B cell (primary cell): Measurements from ENCODE around the gene MREG. TPM values are rescaled to one million over a fixed set of nuclear protein-coding genes. Genes with fewer than 3 reads are reported as not detected.

Experiments
- ATAC-seq: fragments of 200-7000 bp; cut with Tn5 transposase; one replicate; pipeline ENCODE4 v1.10.0; 2021; ENCODE audit warnings: low read depth, mild to moderate bottlenecking, moderate number of reproducible peaks, moderate library complexity
- CTCF ChIA-PET: fragments of 350-600 bp; sonication (Branson Sonifier 250); formaldehyde crosslinking; loops from one replicate; lab custom pipeline; 2021; ENCODE audit warnings: antibody characterized with exemption, inconsistent platforms; lab: Charles Lee
- POLR2A ChIA-PET: fragments of 350-600 bp; sonication (Branson Sonifier 250); formaldehyde crosslinking; loops from one replicate; lab custom pipeline; 2021; ENCODE audit warnings: antibody characterized with exemption; lab: Charles Lee
- DNase-seq: peaks from one replicate; pipeline ENCODE4 v3.0.0; 2013
- H2AFZ ChIP-seq: 2 replicates; pipeline ENCODE4 v1.6.1; 2012; ENCODE audit warnings: mild to moderate bottlenecking, low read depth, low read length; ENCODE audit not compliant: insufficient read depth, poor library complexity, severe bottlenecking
- H3K27ac ChIP-seq, 2 donors: 1 replicate in 1 of 2; 2 replicates in 1 of 2; pipeline ENCODE4 v1.5.1; 2012 to 2013; ENCODE audit warnings: low read length in 2 of 2, mild to moderate bottlenecking in 2 of 2, moderate library complexity in 1 of 2
- H3K27me3 ChIP-seq, 4 experiments: fragments of 200-600 bp in 1 of 4; sonication (generic) in 1 of 4; replicated peaks in 1 of 4; 1 replicate in 2 of 4; 2 replicates in 2 of 4; pipeline versions ENCODE4 v1.6.1 to v1.7.0; 2013 to 2016; ENCODE audit warnings: low read length in 3 of 4, mild to moderate bottlenecking in 2 of 4, mixed read lengths in 1 of 4, moderate library complexity in 1 of 4; ENCODE audit not compliant: insufficient read depth in 4 of 4, control insufficient read depth in 3 of 4; ENCODE audit errors: control extremely low read depth in 1 of 4
- H3K36me3 ChIP-seq, 2 experiments: replicated peaks in 1 of 2; 1 replicate in 1 of 2; 2 replicates in 1 of 2; pipeline versions ENCODE4 v1.6.1 to v1.7.1; 2013; ENCODE audit warnings: low read length in 1 of 2; ENCODE audit not compliant: insufficient read depth in 2 of 2, control insufficient read depth in 1 of 2; ENCODE audit errors: control extremely low read depth in 1 of 2, extremely low read depth in 1 of 2
- H3K4me1 ChIP-seq, 2 donors: fragments of 200-600 bp in 1 of 2; sonication (generic) in 1 of 2; 1 replicate in 1 of 2; 2 replicates in 1 of 2; pipeline versions ENCODE4 v1.5.1 to v1.6.1; 2013 to 2017; ENCODE audit warnings: low read length in 2 of 2; ENCODE audit not compliant: control insufficient read depth in 2 of 2, insufficient read depth in 2 of 2
- H3K4me2 ChIP-seq: replicated peaks from 2 replicates; pipeline ENCODE3; 2012; ENCODE audit warnings: mild to moderate bottlenecking, low read depth, low read length; ENCODE audit not compliant: poor library complexity, severe bottlenecking
- H3K4me3 ChIP-seq, 5 experiments: fragments of 200-600 bp in 1 of 5; sonication (generic) in 1 of 5; 1 replicate in 3 of 5; 2 replicates in 2 of 5; pipeline versions ENCODE4 v1.5.1 to v1.7.0; 2011 to 2016; ENCODE audit warnings: low read length in 4 of 5, mild to moderate bottlenecking in 4 of 5, low read depth in 2 of 5, control low read depth in 1 of 5, moderate library complexity in 1 of 5; ENCODE audit not compliant: insufficient read depth in 1 of 5; ENCODE audit errors: control extremely low read depth in 1 of 5, extremely low read depth in 1 of 5
- H3K79me2 ChIP-seq: fragments of 200-600 bp; sonication (generic); one replicate; pipeline ENCODE4 v1.6.0; 2016; ENCODE audit warnings: low read length; ENCODE audit not compliant: control insufficient read depth, insufficient read depth
- H3K9ac ChIP-seq: fragments of 200-600 bp; sonication (generic); 2 replicates; pipeline ENCODE4 v1.6.1; 2017; ENCODE audit warnings: mild to moderate bottlenecking, low read length, moderate library complexity
- H3K9me3 ChIP-seq, 3 donors: one replicate each; pipeline versions ENCODE4 v1.6.1 to v1.7.1; 2013; ENCODE audit warnings: low read length in 2 of 3; ENCODE audit not compliant: control insufficient read depth in 2 of 3, insufficient read depth in 1 of 3; ENCODE audit errors: control extremely low read depth in 1 of 3
- H4K20me1 ChIP-seq: 2 replicates; pipeline ENCODE4 v1.6.0; 2012; ENCODE audit warnings: mild to moderate bottlenecking, low read length; ENCODE audit not compliant: insufficient read depth, control insufficient read depth, poor library complexity, severe bottlenecking
- H3K27ac Mint-ChIP-seq: one replicate; pipeline ENCODE4 v1.8.0; 2021; ENCODE audit warnings: mixed read lengths
- H3K27me3 Mint-ChIP-seq: one replicate; pipeline ENCODE4 v1.8.0; 2021; ENCODE audit warnings: mixed read lengths
- H3K4me1 Mint-ChIP-seq: one replicate; pipeline ENCODE4 v1.8.0; 2021; ENCODE audit warnings: mixed read lengths
- H3K4me3 Mint-ChIP-seq: one replicate; pipeline ENCODE4 v1.8.0; 2021; ENCODE audit warnings: mixed read lengths
- H3K9me3 Mint-ChIP-seq: one replicate; pipeline ENCODE4 v1.8.0; 2022; ENCODE audit warnings: mixed read lengths; ENCODE audit not compliant: insufficient read depth
- CTCF ChIP-seq: fragments of 200-600 bp; IDR thresholded peaks from one replicate; pipeline ENCODE4 v1.8.0; 2022; ENCODE audit warnings: antibody characterized with exemption, mild to moderate bottlenecking
- EZH2 ChIP-seq: IDR thresholded peaks from 2 replicates; pipeline ENCODE4 v1.6.1; 2012; ENCODE audit warnings: borderline replicate concordance, low read depth, mild to moderate bottlenecking, moderate library complexity, low read length; ENCODE audit not compliant: insufficient read depth, poor library complexity, severe bottlenecking
- WGBS: methylation state at CpG from one replicate; pipeline ENCODE4 v1.1.5; 2013; ENCODE audit warnings: missing lambda C conversion rate; ENCODE audit not compliant: insufficient coverage; 5-methylcytosine and 5-hydroxymethylcytosine counted together
- intact Hi-C: fragments of 100-400 bp; cut with micrococcal nuclease; formaldehyde crosslinking; loops from one replicate; pipeline ENCODE4 v1.10.0; 2022
- polyA plus RNA-seq: library from polyadenylated mRNA; depleted of rRNA; stranded (reverse); fragments of >200 nt; gene quantifications from 2 replicates; pipeline ENCODE4 v1.2.3, GENCODE V29; 2012
- total RNA-seq, 2 donors: library from RNA; stranded (reverse); fragments of 120-200 nt in 1 of 2; gene quantifications; 1 replicate in 1 of 2; 2 replicates in 1 of 2; pipeline versions ENCODE4 v1.2.3 to v1.2.4, GENCODE V29; 2013 to 2022

The MREG gene
- total and polyA plus RNA-seq, 2 donors (not counting 1 experiment from before 2014, with no cell fraction given) = 2.1 to 5.7 TPM

DNA sequence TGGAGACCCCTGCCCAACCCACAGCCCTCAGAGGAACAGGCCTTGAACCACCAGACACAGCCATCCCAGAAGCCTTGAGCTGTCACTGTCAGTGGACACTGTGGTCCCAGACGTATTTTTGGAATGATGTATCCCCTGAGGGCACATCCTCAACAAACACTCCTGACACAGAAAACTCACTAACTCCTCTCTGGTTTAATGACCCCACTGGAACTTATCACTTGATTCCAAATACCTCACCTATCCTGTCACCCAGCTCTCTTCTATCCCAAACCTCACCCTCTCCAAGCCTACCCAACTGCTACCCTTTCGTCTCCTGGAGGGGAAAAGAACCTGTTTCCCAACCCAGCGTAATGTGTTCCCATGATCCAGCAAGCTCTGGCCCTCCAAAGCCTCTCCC, 111.6 kb downstream of the MREG start:
- no peak for DNase-seq
- H2AFZ ChIP-seq = no peak overlapping the region
- CTCF ChIA-PET = interaction anchor here (0.6 kb wide), 1 partner anchor 15 kb away, joined by 3 read pairs; no protein-coding TSS in a partner anchor
- H4K20me1 ChIP-seq = no peaks in the 10 kb centered on the region
- H3K27ac Mint-ChIP-seq = no peak overlapping the region
- H3K4me1 ChIP-seq = no peaks in the 10 kb centered on the region
- no peaks in the 10 kb centered on the region for H3K27me3 ChIP-seq
- intact Hi-C loops = no loop called here
- no peak for ATAC-seq
- no peaks in the 10 kb centered on the region for H3K9me3 Mint-ChIP-seq
- H3K4me2 ChIP-seq = no peak overlapping the region
- H3K9me3 ChIP-seq = no peaks in the 10 kb centered on the region
- POLR2A ChIA-PET = no interaction called here
- no peaks in the 10 kb centered on the region for H3K36me3 ChIP-seq
- TF ChIP-seq CTCF (no peak), EZH2 (no peak)
- H3K4me3 Mint-ChIP-seq = no peak overlapping the region
- H3K4me3 ChIP-seq = no peak overlapping the region
- no peak overlapping the region for H3K9ac ChIP-seq
- peaks cover 22% of the 10 kb centered on the region for H3K27me3 Mint-ChIP-seq
- H3K27ac ChIP-seq = no peak overlapping the region
- peaks cover 3% of the 10 kb centered on the region for H3K4me1 Mint-ChIP-seq
- WGBS = 79% methylated on average over 3 of the region's 3 CpGs
- no peaks in the 10 kb centered on the region for H3K79me2 ChIP-seq

DNA sequence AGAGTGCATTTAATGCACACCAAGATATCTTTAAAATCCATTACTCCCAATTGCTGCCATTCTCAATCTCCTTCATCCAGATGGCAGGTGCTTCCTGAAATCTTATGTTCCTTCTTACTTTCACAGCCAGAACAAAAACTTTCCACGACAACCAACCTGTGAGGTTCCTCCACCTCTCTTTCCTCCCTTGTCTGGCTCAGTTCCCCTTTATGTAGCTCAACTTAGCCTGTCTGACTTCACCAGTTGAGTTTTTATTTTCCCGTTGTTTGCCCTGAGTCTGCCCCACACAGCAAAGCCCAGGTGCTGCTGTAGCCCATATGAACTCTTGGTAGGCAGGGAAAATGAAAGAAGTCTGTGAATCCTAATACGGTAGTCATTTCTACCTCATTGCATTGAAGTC, 112.5 kb downstream of the MREG start:
- POLR2A ChIA-PET = no interaction called here
- H3K4me3 Mint-ChIP-seq = no peak overlapping the region

More for the DNA sequence above, 112.5 kb downstream of the MREG start:
- H2AFZ ChIP-seq = no peak overlapping the region
- no peaks in the 10 kb centered on the region for H3K4me1 ChIP-seq
- no peaks in the 10 kb centered on the region for H3K79me2 ChIP-seq
- H3K9me3 ChIP-seq = peaks cover 0 to 3% (median 0%) of the 10 kb centered on the region in 3 donors
- no peak overlapping the region for H3K27ac ChIP-seq
- Mint-ChIP-seq H3K4me1 (peaks cover 3% of the 10 kb centered on the region), H3K27ac (no peak overlapping the region), H3K27me3 (peaks cover 22% of the 10 kb centered on the region), H3K9me3 (no peaks in the 10 kb centered on the region)
- no peak overlapping the region for H3K4me2 ChIP-seq
- WGBS = 0% methylated on average over 1 of the region's 3 CpGs
- H4K20me1 ChIP-seq = no peaks in the 10 kb centered on the region
- H3K36me3 ChIP-seq = no peaks in the 10 kb centered on the region
- H3K27me3 ChIP-seq = no peaks in the 10 kb centered on the region
- CTCF ChIA-PET = no interaction called here
- ATAC-seq = no peak
- TF ChIP-seq EZH2 = no peak
- TF ChIP-seq CTCF = no peak
- DNase-seq = no peak
- intact Hi-C loops = no loop called here
- no peak overlapping the region for H3K4me3 ChIP-seq
- no peak overlapping the region for H3K9ac ChIP-seq
